Mammary epithelial cell (primary cell): Measurements from ENCODE around the gene CPNE4.

Experiments
- EZH2 ChIP-seq: IDR thresholded peaks from 2 replicates; pipeline ENCODE4 v1.6.1; 2012; ENCODE audit warnings: low read length, inconsistent platforms, borderline replicate concordance
- TF ChIP-seq, protein P1 (sequence below), 2 donors: IDR thresholded peaks in 1 of 2; conservative IDR thresholded peaks in 1 of 2; 2 replicates each; pipeline ENCODE4 v1.5.1; 2011 to 2012; ENCODE audit warnings: inconsistent platforms in 2 of 2, low read length in 2 of 2, mild to moderate bottlenecking in 2 of 2, control low read depth in 1 of 2, low read depth in 1 of 2; ENCODE audit not compliant: insufficient read depth in 1 of 2; ENCODE audit errors: extremely low read depth in 1 of 2

DNA sequence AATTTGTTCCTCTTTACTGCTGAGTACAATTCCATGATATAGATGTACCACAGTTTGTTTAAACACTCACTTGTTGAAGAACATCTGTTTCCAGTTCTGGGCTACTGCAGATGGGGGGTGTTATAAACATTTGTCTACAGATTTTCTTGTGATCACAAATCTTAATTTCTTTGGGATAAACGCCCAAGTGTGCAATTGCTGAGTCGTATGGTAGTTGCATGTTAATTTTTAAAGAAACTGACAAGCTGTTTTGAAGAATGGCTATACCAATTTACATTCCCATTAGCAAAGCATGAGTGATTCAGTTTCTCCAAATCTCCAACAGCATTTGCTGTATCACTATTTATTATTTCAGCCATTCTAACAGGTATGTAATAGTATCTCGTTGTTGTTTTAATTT lies 290.0 kb downstream of the CPNE4 start:
- TF ChIP-seq, protein P1, sequence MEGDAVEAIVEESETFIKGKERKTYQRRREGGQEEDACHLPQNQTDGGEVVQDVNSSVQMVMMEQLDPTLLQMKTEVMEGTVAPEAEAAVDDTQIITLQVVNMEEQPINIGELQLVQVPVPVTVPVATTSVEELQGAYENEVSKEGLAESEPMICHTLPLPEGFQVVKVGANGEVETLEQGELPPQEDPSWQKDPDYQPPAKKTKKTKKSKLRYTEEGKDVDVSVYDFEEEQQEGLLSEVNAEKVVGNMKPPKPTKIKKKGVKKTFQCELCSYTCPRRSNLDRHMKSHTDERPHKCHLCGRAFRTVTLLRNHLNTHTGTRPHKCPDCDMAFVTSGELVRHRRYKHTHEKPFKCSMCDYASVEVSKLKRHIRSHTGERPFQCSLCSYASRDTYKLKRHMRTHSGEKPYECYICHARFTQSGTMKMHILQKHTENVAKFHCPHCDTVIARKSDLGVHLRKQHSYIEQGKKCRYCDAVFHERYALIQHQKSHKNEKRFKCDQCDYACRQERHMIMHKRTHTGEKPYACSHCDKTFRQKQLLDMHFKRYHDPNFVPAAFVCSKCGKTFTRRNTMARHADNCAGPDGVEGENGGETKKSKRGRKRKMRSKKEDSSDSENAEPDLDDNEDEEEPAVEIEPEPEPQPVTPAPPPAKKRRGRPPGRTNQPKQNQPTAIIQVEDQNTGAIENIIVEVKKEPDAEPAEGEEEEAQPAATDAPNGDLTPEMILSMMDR (conservative IDR thresholded peaks at IDR 0.05 in 1 of 2, IDR thresholded peaks at IDR 0.05 in 1 of 2; ENCODE audit: extremely low read depth in 1 of 2, insufficient read depth in 1 of 2, low read depth in 1 of 2, low read length in 2 of 2): no peak
- no peak for TF ChIP-seq EZH2
